HFFc6 (cell line): ENCODE data around the gene ATF6. TPM values are rescaled to one million over a fixed set of nuclear protein-coding genes. Genes with fewer than 3 reads are reported as not detected.
A peak's percentile ranks its signal among the peaks of the same experiment; 100 is the strongest.

ENCODE experiments used
- DNase-seq: peaks from one replicate; pipeline ENCODE4 v3.0.0-alpha.2; 2018
- H3K27ac Mint-ChIP-seq: 2 replicates; pipeline ENCODE4 v1.8.0; 2020; ENCODE audit warnings: mild to moderate bottlenecking, mixed read lengths
- H3K27me3 Mint-ChIP-seq: 2 replicates; pipeline ENCODE4 v1.8.0; 2021; ENCODE audit warnings: mild to moderate bottlenecking, moderate library complexity, mixed read lengths; ENCODE audit not compliant: insufficient read depth
- H3K36me3 Mint-ChIP-seq: 2 replicates; pipeline ENCODE4 v1.8.0; 2021; ENCODE audit warnings: low read depth, mixed read lengths
- H3K4me1 Mint-ChIP-seq: 2 replicates; pipeline ENCODE4 v1.8.0; 2020; ENCODE audit warnings: low read depth, mixed read lengths
- H3K4me3 Mint-ChIP-seq: 2 replicates; pipeline ENCODE4 v1.8.0; 2020; ENCODE audit warnings: mild to moderate bottlenecking, moderate library complexity, mixed read lengths
- H3K9me3 Mint-ChIP-seq: 2 replicates; pipeline ENCODE4 v1.8.0; 2020; ENCODE audit warnings: mild to moderate bottlenecking, mixed read lengths
- CTCF ChIP-seq: fragments of 200-600 bp; sonication (generic); IDR thresholded peaks from 2 replicates; pipeline ENCODE4 v1.5.0; 2021; ENCODE audit warnings: antibody characterized with exemption, mild to moderate bottlenecking
- total RNA-seq, 6 experiments: library from RNA; stranded (reverse); fragmentation: NEBNext Ultra II Directional; extraction: Animal tissue kit (Norgen Biotek cat#: 25700); gene quantifications; 2 replicates in 1 of 6; 3 replicates in 5 of 6; pipeline ENCODE4 v1.2.3, GENCODE V29; 2021

ATF6 gene
- total RNA-seq, 6 experiments from 2014 or later: 23.7 to 29.9 (median 27.6) TPM

- Mint-ChIP-seq H3K27ac (no peak overlapping the region), H3K4me1 (peaks cover 21% of the 10 kb centered on the region), H3K36me3 (peaks cover 23% of the 10 kb centered on the region), H3K4me3 (no peak overlapping the region), H3K27me3 (no peaks in the 10 kb centered on the region), H3K9me3 (no peaks in the 10 kb centered on the region)
- TF ChIP-seq CTCF: no peak
- no peak for DNase-seq
These were observed 24.6 kb downstream of the ATF6 start for GRCh38 chr1:161790587-161791317.

- H3K4me1 Mint-ChIP-seq: peaks cover 21% of the 10 kb centered on the region
- H3K27me3 Mint-ChIP-seq: no peaks in the 10 kb centered on the region
- H3K36me3 Mint-ChIP-seq: peaks cover 16% of the 10 kb centered on the region
- peak overlapping the region; percentile 18 for H3K4me3 Mint-ChIP-seq
- TF ChIP-seq CTCF: no peak
- peak; percentile 59 for DNase-seq
- peak overlapping the region; percentile 83 for H3K27ac Mint-ChIP-seq
- H3K9me3 Mint-ChIP-seq: no peaks in the 10 kb centered on the region
These were observed 26.0 kb downstream of the ATF6 start for GRCh38 chr1:161791904-161792655.

GRCh38 chr1:161792740-161793139, 26.6 kb downstream of the ATF6 start:
- H3K27me3 Mint-ChIP-seq: no peaks in the 10 kb centered on the region
- H3K27ac Mint-ChIP-seq: peak overlapping the region; percentile 83
- peak; percentile 91 for TF ChIP-seq CTCF
- peaks cover 22% of the 10 kb centered on the region; the same call in 1 of the 2 replicates for H3K36me3 Mint-ChIP-seq
- peaks cover 21% of the 10 kb centered on the region for H3K4me1 Mint-ChIP-seq
- peak overlapping the region; percentile 18 for H3K4me3 Mint-ChIP-seq
- peak; percentile 85 for DNase-seq
- no peaks in the 10 kb centered on the region for H3K9me3 Mint-ChIP-seq

- no peaks in the 10 kb centered on the region for H3K9me3 Mint-ChIP-seq
- peaks cover 23% of the 10 kb centered on the region for H3K36me3 Mint-ChIP-seq
- no peak overlapping the region for H3K27ac Mint-ChIP-seq
- no peak for TF ChIP-seq CTCF
- no peaks in the 10 kb centered on the region for H3K4me1 Mint-ChIP-seq
- no peaks in the 10 kb centered on the region for H3K27me3 Mint-ChIP-seq
- H3K4me3 Mint-ChIP-seq: no peak overlapping the region
- no peak for DNase-seq
These were observed 33.7 kb downstream of the ATF6 start for GRCh38 chr1:161799792-161800191.

- H3K4me1 Mint-ChIP-seq: peaks cover 6% of the 10 kb centered on the region; the same call in 1 of the 2 replicates
- H3K9me3 Mint-ChIP-seq: no peaks in the 10 kb centered on the region
- peaks cover 22% of the 10 kb centered on the region for H3K36me3 Mint-ChIP-seq
- no peak for TF ChIP-seq CTCF
- H3K27ac Mint-ChIP-seq: no peak overlapping the region
- H3K4me3 Mint-ChIP-seq: no peak overlapping the region
- no peak for DNase-seq
- no peaks in the 10 kb centered on the region for H3K27me3 Mint-ChIP-seq
These were observed 35.8 kb downstream of the ATF6 start for GRCh38 chr1:161801955-161802354.
